ENCODE measurements around the gene GPR35.
A peak's percentile ranks its signal among the peaks of the same experiment; 100 is the strongest.

Gene GPR35

GRCh38 chr2:240585101-240585500 lies 40.2 kb upstream of the GPR35 start:
- TF ChIP-seq, protein P1, sequence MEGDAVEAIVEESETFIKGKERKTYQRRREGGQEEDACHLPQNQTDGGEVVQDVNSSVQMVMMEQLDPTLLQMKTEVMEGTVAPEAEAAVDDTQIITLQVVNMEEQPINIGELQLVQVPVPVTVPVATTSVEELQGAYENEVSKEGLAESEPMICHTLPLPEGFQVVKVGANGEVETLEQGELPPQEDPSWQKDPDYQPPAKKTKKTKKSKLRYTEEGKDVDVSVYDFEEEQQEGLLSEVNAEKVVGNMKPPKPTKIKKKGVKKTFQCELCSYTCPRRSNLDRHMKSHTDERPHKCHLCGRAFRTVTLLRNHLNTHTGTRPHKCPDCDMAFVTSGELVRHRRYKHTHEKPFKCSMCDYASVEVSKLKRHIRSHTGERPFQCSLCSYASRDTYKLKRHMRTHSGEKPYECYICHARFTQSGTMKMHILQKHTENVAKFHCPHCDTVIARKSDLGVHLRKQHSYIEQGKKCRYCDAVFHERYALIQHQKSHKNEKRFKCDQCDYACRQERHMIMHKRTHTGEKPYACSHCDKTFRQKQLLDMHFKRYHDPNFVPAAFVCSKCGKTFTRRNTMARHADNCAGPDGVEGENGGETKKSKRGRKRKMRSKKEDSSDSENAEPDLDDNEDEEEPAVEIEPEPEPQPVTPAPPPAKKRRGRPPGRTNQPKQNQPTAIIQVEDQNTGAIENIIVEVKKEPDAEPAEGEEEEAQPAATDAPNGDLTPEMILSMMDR (IDR thresholded peaks at IDR 0.05; ENCODE audit: borderline replicate concordance, control extremely low read depth, extremely low read depth, insufficient read depth, missing control alignments): no peak
- no peak for DNase-seq (ENCODE audit: low spot score)
- in situ Hi-C loops (cut with MboI; ENCODE audit: low sequenced_read_pairs, unreplicated experiment): no loop called here

DNA sequence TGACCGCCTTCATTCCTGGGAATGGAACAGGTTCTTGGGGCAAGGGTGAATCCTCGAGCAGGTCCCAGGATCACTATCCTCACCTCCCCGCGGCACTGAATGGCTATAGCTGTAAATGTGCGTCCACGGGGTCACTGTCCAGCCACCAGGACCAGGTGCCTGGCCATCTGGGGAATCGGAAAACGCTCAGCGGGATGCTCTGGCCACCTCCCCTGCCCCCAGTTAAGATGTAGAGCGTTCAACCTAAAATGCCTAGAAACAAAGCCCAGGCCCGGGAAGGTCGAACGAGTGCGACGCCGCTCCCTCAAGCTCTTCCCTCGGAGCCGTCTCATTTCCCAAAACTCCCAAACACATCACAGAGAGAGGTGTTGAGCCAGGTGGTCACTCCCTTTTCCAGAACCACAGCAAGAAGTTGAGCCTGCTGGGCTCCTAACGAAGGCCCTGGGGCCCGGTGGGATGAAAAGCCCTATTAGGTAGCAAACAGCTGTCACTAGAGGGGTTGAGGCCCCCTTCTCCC lies 39.5 kb upstream of the GPR35 start:
- TF ChIP-seq, protein P1 (IDR thresholded peaks at IDR 0.05; ENCODE audit: borderline replicate concordance, control extremely low read depth, extremely low read depth, insufficient read depth, missing control alignments): no peak
- in situ Hi-C loops (cut with MboI; ENCODE audit: low sequenced_read_pairs, unreplicated experiment): no loop called here

DNA sequence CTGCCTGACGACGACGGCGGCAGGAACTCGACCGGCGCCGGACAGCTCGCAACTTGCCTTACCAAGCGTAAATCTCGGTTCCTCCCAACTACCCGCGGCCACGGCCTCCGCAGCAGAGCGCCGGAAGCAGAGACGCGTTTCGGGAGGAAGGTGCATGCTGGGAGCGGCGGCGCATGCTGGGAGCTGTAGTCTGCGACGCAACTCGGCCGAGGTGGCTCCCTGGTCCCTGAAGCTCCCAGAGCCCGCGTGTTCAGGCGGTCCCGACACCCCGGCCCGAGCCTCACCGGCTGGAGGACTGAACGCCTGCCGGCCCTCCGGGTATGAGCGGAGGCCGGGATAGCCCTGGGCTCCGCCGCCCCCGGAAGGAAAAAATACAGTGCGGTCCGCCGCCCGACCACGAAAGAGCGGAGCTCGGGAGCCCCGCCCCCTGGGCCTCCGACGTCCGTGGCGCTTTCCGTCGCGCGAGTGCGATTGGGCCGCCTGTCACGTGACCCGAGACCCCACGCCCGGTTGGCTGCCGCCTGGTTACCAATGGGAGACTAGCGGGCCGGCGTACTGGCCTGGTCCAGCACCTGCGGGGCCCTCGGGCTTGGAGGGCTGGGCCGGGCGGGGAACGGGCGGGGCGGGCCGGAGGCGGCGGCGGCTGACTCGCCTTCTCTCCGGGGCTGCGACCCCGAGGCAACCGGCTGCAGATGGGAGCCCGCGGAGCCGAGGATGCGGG lies 38.9 kb upstream of the GPR35 start, which contains the start of gene CAPN10:
Gene CAPN10, plus strand, starts transcription at position 537 of the 721 bp plus-strand sequence. Its CDS starts 178 bp downstream, at position 715.
- DNase-seq (ENCODE audit: low spot score): peak; percentile 96
- TF ChIP-seq, protein P1 (IDR thresholded peaks at IDR 0.05; ENCODE audit: borderline replicate concordance, control extremely low read depth, extremely low read depth, insufficient read depth, missing control alignments): no peak
- in situ Hi-C loops (cut with MboI; ENCODE audit: low sequenced_read_pairs, unreplicated experiment): no loop called here

More for the DNA sequence above, 39.5 kb upstream of the GPR35 start:
- DNase-seq (ENCODE audit: low spot score): no peak

GRCh38 chr2:240586919-240587800 lies 38.1 kb upstream of the GPR35 start:
- in situ Hi-C loops (cut with MboI; ENCODE audit: low sequenced_read_pairs, unreplicated experiment): no loop called here
- TF ChIP-seq, protein P1 (IDR thresholded peaks at IDR 0.05; ENCODE audit: borderline replicate concordance, control extremely low read depth, extremely low read depth, insufficient read depth, missing control alignments): no peak
- no peak for DNase-seq (ENCODE audit: low spot score)

- in situ Hi-C loops (cut with MboI; ENCODE audit: low sequenced_read_pairs, unreplicated experiment): no loop called here
- no peak for DNase-seq (ENCODE audit: low spot score)
- TF ChIP-seq, protein P1 (IDR thresholded peaks at IDR 0.05; ENCODE audit: borderline replicate concordance, control extremely low read depth, extremely low read depth, insufficient read depth, missing control alignments): no peak
These were observed 37.1 kb upstream of the GPR35 start for GRCh38 chr2:240588006-240588655.

GRCh38 chr2:240588669-240589068 lies 36.6 kb upstream of the GPR35 start:
- no peak for DNase-seq (ENCODE audit: low spot score)
- TF ChIP-seq, protein P1 (IDR thresholded peaks at IDR 0.05; ENCODE audit: borderline replicate concordance, control extremely low read depth, extremely low read depth, insufficient read depth, missing control alignments): no peak
- in situ Hi-C loops (cut with MboI; ENCODE audit: low sequenced_read_pairs, unreplicated experiment): no loop called here
